ENCODE data around the gene GBP1.

GBP1 gene

GRCh38 chr1:89005286-89006151 is 59.5 kb downstream of the GBP1 start:
- no peak for DNase-seq

Data from NCI-H1092 treated with DMSO at 0.1 percent for 48 hours (cell line).